ENCODE measurements around the gene MTHFSD.

Gene MTHFSD

DNA sequence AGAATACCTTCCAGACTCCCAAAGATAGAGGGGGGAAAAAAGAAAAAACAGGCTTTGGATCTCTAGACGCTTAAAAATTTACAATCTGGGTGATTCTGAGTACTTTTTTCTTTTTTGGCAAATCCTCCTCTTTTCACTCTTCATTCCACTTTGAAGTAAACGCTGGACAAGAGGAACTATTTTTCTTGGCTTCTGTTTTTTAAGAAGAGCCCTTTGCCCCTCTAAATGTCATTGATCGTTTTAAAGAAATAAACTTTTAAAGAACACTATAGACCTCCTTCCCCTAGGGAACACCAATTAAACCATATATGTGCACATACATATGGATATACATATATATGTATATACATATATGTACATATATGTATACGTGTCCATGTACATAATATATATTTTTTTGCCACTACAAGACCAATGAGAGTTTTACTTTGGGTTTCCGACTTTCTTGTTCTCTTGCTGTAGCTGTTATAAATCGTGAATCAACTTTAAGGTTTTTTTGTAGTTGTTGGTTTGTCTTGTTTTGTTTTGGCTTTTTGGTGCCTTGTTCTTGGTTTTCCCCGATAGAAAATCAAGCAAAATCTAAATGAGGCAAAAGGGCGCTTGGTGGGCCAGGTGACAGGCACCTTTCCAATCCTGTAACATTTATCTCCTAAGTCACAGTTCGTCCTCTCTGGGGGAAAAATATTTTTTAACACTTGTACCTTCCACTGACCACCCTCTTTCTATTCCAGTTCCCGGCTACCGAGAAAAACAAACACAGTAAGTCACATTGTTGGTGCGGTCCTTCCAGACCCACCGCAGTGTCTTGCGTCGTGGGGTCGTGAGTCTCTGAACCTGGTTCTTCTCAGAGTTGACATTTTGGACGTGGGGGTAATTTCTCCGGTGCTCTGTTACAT lies 40.3 kb downstream of the MTHFSD start:
- Histone ChIP-seq H3K9me3 (ENCODE audit: severe bottlenecking) (no peaks in the 10 kb centered on the region), H3K4me3 (ENCODE audit: severe bottlenecking) (no peak overlapping the region), H3K27ac (ENCODE audit: poor library complexity, severe bottlenecking) (no peak overlapping the region), H3K36me3 (ENCODE audit: low read depth) (no peaks in the 10 kb centered on the region), H3K4me1 (ENCODE audit: insufficient read depth, poor library complexity, severe bottlenecking) (no peaks in the 10 kb centered on the region), H3K27me3 (ENCODE audit: insufficient read depth, poor library complexity, severe bottlenecking) (peaks cover 99% of the 10 kb centered on the region)
- ATAC-seq (ENCODE audit: low read depth) (no peak), DNase-seq (ENCODE audit: low spot score) (no peak)
- TF ChIP-seq, protein P1, sequence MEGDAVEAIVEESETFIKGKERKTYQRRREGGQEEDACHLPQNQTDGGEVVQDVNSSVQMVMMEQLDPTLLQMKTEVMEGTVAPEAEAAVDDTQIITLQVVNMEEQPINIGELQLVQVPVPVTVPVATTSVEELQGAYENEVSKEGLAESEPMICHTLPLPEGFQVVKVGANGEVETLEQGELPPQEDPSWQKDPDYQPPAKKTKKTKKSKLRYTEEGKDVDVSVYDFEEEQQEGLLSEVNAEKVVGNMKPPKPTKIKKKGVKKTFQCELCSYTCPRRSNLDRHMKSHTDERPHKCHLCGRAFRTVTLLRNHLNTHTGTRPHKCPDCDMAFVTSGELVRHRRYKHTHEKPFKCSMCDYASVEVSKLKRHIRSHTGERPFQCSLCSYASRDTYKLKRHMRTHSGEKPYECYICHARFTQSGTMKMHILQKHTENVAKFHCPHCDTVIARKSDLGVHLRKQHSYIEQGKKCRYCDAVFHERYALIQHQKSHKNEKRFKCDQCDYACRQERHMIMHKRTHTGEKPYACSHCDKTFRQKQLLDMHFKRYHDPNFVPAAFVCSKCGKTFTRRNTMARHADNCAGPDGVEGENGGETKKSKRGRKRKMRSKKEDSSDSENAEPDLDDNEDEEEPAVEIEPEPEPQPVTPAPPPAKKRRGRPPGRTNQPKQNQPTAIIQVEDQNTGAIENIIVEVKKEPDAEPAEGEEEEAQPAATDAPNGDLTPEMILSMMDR (IDR thresholded peaks at IDR 0.05; ENCODE audit: poor library complexity, severe bottlenecking) = no peak

DNA sequence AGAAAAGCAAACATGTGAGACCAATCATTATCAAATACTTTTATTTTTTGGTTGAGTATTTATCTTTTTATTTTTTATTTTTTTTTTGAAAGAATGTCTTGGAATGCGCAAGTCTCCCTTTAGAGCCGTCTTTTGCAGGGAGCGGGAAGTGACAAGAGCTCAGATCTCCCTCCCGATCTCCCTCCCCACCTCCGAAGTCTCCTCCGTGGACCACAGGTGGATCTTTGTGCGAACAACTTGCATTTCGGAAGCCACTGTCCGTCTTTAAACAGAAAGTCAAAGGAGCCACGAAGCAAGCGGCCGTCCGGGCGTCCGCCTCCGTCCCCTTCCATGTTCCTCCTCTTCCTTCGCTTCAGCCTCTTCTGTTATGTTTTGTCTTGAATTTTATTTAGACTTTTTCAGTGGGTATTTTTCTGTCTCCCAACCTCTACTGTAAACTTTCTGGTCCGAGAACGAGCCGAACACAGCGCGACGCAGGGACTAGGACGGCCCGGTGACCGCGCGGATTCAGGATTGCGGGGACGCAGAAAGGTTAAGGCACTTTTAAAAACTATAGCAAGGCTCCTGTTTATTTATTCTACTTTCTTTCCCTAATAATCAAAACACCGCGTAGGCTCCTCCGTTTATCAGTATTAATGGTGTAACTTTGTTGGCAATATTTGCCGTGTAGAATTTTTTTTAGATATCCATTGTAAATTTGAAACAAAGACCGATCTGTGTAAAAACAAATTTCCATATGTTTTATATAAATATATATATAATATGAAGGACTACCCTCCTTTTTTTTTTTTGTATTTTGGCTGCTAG lies 41.4 kb downstream of the MTHFSD start:
- peaks cover 99% of the 10 kb centered on the region for H3K27me3 ChIP-seq (ENCODE audit: insufficient read depth, poor library complexity, severe bottlenecking)
- TF ChIP-seq, protein P1 (IDR thresholded peaks at IDR 0.05; ENCODE audit: poor library complexity, severe bottlenecking) = no peak
- H3K36me3 ChIP-seq (ENCODE audit: low read depth) = no peaks in the 10 kb centered on the region
- H3K27ac ChIP-seq (ENCODE audit: poor library complexity, severe bottlenecking) = no peak overlapping the region
- H3K4me3 ChIP-seq (ENCODE audit: severe bottlenecking) = no peak overlapping the region
- no peak for ATAC-seq (ENCODE audit: low read depth)
- H3K4me1 ChIP-seq (ENCODE audit: insufficient read depth, poor library complexity, severe bottlenecking) = no peaks in the 10 kb centered on the region
- DNase-seq (ENCODE audit: low spot score) = no peak
- H3K9me3 ChIP-seq (ENCODE audit: severe bottlenecking) = no peaks in the 10 kb centered on the region

- H3K36me3 ChIP-seq (ENCODE audit: low read depth) = no peaks in the 10 kb centered on the region
- H3K9me3 ChIP-seq (ENCODE audit: severe bottlenecking) = no peaks in the 10 kb centered on the region
- H3K4me1 ChIP-seq (ENCODE audit: insufficient read depth, poor library complexity, severe bottlenecking) = no peaks in the 10 kb centered on the region
- TF ChIP-seq, protein P1 (IDR thresholded peaks at IDR 0.05; ENCODE audit: poor library complexity, severe bottlenecking) = no peak
- H3K27me3 ChIP-seq (ENCODE audit: insufficient read depth, poor library complexity, severe bottlenecking) = peaks cover 99% of the 10 kb centered on the region
- ATAC-seq (ENCODE audit: low read depth) = no peak
- no peak overlapping the region for H3K27ac ChIP-seq (ENCODE audit: poor library complexity, severe bottlenecking)
- H3K4me3 ChIP-seq (ENCODE audit: severe bottlenecking) = no peak overlapping the region
- DNase-seq (ENCODE audit: low spot score) = peak; percentile 52
Observed at GRCh38 chr16:86512860-86513470, 42.1 kb downstream of the MTHFSD start.

DNA sequence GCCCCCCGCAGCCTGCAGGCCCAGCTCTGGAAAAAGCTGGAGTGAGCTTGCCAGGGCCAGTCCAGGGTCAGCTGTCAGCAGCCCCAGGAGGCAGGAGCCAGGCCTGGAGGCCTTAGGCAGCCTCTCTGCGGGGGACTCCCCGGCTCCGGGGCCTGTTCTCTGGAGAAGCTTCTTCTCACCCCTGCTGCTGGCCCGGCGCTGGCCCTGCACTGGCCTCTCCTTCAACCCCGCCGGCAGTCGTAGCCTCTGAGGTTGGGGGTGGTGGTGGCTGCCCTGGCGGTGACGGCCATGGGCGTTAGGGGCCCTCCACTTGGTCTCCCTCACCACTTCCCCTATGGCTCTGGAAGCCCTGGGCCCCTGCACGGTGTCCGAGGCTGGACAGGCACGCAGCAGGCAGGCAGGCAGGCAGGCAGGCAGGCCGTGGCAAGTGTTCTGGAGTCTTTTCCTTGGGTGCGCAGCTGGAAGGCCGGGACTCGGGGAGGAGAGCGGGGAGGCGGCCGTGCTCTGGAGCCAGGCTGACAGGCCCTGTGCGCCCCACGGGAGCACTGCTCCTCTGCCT lies 42.7 kb downstream of the MTHFSD start:
- Histone ChIP-seq H3K36me3 (ENCODE audit: low read depth) (no peaks in the 10 kb centered on the region), H3K9me3 (ENCODE audit: severe bottlenecking) (no peaks in the 10 kb centered on the region), H3K27me3 (ENCODE audit: insufficient read depth, poor library complexity, severe bottlenecking) (peaks cover 99% of the 10 kb centered on the region), H3K27ac (ENCODE audit: poor library complexity, severe bottlenecking) (no peak overlapping the region), H3K4me1 (ENCODE audit: insufficient read depth, poor library complexity, severe bottlenecking) (no peaks in the 10 kb centered on the region), H3K4me3 (ENCODE audit: severe bottlenecking) (no peak overlapping the region)
- ATAC-seq (ENCODE audit: low read depth) = 0 out of 3 replicates have a peak, but pooled peaks have one; percentile 9
- DNase-seq (ENCODE audit: low spot score) = peak; percentile 64
- TF ChIP-seq, protein P1 (IDR thresholded peaks at IDR 0.05; ENCODE audit: poor library complexity, severe bottlenecking) = no peak
